Esophagus squamous epithelium (tissue), 4 donors: Measurements from ENCODE around the gene CDC123.

Experiments used
- POLR2A ChIP-seq, 4 donors: fragments of 450-650 bp; IDR thresholded peaks; one replicate each; pipeline ENCODE4 v1.6.1; 2017; ENCODE audit warnings: antibody characterized with exemption in 4 of 4, mild to moderate bottlenecking in 4 of 4, moderate library complexity in 3 of 4
- TF ChIP-seq, protein P1 (sequence below), 6 experiments: fragments of 450-650 bp in 4 of 6; fragments of 200-600 bp in 2 of 6; sonication (generic) in 2 of 6; IDR thresholded peaks; one replicate each; pipeline ENCODE4 v1.5.1; 2016 to 2019; ENCODE audit warnings: antibody characterized with exemption in 6 of 6, mild to moderate bottlenecking in 4 of 6, moderate library complexity in 4 of 6

- TF ChIP-seq, protein P1, sequence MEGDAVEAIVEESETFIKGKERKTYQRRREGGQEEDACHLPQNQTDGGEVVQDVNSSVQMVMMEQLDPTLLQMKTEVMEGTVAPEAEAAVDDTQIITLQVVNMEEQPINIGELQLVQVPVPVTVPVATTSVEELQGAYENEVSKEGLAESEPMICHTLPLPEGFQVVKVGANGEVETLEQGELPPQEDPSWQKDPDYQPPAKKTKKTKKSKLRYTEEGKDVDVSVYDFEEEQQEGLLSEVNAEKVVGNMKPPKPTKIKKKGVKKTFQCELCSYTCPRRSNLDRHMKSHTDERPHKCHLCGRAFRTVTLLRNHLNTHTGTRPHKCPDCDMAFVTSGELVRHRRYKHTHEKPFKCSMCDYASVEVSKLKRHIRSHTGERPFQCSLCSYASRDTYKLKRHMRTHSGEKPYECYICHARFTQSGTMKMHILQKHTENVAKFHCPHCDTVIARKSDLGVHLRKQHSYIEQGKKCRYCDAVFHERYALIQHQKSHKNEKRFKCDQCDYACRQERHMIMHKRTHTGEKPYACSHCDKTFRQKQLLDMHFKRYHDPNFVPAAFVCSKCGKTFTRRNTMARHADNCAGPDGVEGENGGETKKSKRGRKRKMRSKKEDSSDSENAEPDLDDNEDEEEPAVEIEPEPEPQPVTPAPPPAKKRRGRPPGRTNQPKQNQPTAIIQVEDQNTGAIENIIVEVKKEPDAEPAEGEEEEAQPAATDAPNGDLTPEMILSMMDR (IDR thresholded peaks at IDR 0.05), result no peak
- TF ChIP-seq POLR2A (IDR thresholded peaks at IDR 0.05), result no peak
Observed at GRCh38 chr10:12255048-12255447, 59.1 kb downstream of the CDC123 start.
